ENCODE measurements around the gene DAPK1.

DAPK1 gene

DNA sequence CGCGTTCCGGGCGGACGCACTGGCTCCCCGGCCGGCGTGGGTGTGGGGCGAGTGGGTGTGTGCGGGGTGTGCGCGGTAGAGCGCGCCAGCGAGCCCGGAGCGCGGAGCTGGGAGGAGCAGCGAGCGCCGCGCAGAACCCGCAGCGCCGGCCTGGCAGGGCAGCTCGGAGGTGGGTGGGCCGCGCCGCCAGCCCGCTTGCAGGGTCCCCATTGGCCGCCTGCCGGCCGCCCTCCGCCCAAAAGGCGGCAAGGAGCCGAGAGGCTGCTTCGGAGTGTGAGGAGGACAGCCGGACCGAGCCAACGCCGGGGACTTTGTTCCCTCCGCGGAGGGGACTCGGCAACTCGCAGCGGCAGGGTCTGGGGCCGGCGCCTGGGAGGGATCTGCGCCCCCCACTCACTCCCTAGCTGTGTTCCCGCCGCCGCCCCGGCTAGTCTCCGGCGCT lies at the start of gene DAPK1:
TSS of gene DAPK1 (plus strand) at position 264 of the 442 bp plus-strand sequence. CDS start 1,211 bp downstream, outside the sequence.
- no peak for DNase-seq

DNA sequence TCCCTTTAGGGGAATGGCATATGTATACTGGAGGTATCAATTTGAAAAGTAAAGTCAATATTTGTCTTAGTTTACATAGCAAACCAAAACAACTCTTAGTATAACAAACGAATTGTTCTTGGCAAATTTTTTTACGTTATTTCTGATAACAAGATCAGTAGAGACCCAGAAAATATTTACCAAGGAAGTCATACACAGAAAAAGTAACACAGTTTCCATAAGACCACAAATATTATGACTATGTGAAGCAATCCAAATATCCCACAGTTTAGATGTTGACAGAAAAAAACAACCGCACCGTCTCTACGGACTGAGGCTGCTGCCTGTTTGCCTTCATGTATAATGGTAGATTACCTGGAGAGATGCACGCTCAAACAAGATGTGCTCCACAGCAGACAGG lies 46.5 kb upstream of the DAPK1 start:
- DNase-seq = no peak

DNA sequence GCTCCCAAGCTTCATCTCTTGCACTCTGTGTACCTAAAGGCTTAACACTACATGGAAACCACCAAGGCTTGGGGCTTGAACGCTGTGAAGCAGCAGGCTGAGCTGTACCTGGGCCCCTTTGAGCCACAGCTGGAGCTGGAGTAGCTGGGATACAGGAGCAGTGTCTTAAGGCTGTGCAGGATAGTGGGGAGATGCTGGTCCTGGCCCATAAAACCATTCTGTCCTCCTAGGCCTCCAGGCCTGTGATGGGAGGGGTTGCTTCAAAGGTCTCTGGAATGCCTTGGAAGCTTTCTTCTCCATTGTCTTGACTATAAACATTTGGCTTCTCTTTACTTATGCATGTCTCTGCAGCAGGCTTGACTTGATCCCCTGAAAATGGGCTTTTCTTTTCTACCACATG lies 42.3 kb upstream of the DAPK1 start:
- no peak for DNase-seq

DNA sequence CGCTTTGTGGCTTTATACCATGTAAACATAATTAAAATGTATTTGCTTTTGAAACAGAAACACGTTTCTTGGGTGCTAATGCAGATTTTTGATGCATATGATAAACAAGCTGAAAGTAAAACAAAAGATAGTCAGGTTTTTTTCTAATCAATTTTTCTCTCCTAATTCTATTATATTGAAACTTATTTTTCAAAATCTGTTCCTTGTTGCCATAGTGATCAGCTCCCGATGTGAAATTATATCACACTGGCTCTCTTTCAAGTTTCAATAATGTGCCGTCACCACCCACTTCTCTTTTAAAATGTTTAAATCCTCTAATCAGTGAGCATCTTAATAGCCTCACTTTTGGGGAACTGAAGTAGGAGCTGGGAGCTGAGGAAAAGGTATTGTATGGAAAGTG lies 36.4 kb upstream of the DAPK1 start:
- DNase-seq = no peak

DNA sequence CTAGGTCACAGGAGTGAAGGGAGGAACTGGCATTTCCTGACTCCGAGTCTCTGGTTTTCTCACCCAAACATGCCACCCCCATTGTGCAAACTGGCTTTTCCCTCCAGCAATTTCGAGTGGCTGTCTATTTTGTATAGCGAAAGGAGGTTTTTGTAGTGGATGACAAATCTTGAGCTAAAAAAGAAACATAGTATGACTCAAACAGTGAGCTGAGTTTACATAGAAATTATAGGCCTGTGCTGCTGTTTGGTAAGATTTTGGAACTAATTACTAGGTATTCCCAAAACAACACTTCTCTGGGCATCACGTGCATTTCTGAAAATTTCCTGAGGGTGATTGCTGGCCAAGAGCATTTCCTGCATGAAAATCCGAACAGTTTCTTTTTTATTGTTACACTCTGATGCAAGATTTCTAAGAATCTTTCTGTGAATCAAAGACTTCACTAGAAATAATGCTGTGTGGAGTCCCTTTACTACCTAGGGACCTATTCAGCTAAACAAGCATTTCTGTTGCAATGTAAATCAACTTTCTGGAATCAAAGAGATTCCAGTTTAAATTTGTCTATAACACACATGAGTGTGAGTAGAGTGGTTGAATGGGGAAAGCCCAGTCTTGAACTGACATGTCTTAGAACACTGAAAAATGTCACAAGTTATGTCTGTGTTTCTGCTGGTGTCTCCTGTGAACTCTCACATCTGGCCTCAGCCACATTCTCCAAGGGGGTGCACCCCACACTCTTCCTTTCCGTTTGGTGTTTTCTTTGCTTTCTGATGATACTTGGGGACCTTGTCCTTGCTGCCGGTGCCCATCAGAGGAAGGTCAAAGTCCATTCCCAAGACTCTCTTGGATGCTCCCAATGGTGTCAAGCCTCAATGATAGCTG lies 33.3 kb upstream of the DAPK1 start:
- DNase-seq = no peak

DNA sequence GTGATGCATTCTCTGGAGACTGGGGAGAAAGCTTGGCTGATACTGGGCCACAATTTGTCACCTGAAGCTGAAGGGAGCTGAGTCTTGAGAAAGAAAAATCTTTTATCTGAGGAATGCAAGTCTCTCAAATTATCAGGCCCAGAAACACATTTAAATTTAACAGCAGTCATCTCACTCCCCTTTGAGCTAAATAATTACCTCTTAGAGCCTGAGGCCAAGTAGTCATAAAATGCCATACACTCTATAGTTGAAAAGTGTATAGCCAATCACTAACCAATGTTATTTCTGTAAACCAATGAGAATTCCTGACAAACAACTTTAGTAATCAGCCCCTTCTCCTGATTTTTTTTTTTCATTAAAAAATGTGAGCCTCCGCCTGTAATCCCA lies 32.7 kb upstream of the DAPK1 start:
- DNase-seq = no peak

DNA sequence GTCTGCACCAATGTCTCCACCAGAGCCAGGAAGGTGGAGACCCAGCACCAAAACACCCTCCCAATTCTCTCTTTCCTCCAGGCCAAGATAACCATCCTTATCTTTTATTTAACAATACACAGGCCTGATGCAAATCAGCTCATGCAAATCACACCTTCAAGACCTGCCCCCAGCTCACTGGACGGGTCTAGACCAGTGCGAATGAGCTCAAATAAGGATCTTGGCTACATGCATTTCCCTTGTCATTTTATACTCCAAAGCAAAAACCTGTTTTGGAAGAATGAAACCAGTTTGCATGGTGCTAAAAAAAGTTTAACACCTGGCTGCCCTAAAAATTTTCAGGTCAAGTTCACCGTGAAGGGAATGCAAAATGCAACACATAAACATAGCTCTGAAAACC lies 31.9 kb upstream of the DAPK1 start:
- no peak for DNase-seq

DNA sequence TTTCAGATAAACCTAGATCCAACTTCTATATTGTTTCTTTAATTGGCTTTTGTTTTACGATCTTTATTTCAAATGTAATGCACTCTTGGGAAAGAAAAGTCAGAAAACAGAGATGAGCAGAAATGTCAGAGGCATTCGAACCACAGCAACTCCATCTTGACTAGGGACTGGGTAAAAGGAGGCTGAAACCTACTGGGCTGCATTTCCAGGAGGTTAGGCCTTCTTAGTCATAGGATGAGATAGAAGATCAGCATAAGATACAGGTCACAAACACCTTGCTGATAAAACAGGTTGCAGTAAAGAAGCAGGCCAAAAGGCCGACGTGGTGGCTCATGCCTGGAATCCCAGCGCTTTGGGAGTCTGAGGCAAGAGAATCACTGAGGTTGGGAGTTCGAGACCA lies 30.5 kb upstream of the DAPK1 start:
- no peak for DNase-seq

DNA sequence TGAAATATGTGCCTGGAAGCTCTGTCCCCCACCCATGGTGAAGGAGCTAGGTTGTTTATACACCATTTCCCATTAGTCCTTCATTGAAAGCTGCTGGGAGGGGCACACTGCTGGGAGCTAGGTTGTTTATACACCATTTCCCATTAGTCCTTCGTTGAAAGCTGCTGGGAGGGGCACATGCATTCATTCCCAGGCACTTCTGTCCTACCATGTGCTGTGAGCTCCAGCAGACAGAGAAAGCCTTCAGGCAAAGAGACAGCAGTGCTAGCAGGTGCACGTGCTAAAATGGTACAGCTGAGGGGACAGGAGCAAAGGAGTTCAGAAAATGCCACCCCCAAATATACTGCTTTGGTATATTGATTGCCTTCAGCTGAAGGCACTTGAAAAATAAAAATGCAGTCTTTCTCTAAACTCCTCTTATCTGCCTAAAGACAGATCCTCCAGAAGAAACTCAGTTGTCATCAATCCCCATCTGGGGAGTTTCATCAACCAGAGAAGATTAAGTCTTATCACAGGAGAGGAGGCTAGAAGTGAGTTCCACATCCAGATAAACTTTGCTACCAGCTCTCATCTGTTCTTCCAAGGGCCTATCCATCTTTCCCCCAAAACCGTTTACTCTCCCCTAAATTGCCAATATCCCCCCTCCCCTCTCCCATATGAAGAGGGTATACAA lies 27.7 kb upstream of the DAPK1 start:
- no peak for DNase-seq

DNA sequence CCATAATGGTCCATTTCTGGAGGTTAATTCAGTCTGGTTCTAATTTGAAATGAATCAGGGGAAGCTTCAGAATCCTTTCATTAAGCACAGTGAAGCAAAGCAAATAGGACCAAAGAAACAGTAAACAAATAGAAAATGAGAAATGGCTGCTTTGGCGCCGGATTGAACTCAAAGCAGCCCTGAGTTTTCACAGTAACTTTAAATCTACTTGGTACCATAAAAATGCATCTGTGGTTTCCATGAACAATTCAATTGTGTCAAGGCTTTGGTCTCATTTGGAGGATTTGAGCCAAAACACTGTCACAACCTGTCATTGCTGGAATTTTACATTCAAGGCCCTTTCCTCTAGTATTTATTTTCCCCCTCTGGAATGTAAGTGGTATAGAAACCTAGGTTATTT lies 25.9 kb upstream of the DAPK1 start:
- DNase-seq = no peak

DNA sequence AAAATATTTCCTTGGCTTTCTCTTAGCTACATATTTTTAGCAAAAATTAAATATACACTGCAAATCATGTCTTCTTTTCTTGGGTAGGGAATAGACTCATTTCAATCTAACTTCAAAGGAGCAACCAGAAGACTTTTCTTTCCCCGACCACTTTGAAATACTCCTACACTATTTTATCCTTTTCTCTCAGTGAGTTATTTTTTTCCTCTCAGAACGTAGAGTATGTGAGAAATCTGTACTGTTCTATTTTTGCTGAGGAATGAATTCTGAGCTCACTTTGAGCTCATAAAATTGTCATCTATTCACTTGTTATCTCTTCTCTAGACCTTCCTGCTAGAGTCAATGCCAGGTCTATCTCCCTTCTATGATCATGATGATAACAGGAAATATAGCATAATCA lies 22.2 kb upstream of the DAPK1 start:
- no peak for DNase-seq

DNA sequence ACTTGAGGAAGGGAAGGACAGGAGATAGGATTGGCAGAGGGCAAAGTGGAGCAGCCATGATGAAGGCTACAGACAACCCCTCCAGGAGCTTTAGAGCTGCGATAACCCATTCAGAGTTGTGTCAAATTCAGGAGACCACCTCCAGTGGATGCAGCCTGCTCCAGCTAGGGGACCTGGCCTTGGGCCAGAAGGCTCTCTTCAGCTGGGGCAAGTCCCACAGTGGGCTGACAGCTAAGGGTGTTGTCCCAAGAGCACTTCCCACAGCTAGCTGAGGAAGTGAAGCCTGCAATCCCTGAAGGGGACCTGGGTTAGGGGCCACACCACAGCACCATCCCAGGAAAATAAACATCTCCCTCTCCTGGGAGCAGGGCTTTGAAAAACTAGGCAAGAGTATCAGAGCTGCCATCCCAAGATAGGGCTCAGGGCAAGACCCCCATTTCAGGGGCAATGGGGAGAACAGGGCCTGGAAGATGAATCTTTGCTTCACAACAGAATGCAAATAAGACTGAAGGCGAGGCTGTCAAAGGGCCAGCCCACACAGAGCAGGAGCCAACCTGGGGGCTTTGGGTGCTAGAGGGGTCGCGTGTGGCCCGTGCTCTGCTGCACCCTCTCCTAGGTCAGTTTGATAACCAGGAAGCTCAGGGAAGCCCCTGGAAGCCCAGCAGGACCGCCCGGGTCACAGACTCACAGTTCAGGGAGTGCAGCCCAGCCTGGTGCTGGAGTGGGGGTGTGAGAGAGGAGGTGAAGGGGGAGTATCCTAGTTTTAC lies 19.3 kb upstream of the DAPK1 start:
- no peak for DNase-seq

DNA sequence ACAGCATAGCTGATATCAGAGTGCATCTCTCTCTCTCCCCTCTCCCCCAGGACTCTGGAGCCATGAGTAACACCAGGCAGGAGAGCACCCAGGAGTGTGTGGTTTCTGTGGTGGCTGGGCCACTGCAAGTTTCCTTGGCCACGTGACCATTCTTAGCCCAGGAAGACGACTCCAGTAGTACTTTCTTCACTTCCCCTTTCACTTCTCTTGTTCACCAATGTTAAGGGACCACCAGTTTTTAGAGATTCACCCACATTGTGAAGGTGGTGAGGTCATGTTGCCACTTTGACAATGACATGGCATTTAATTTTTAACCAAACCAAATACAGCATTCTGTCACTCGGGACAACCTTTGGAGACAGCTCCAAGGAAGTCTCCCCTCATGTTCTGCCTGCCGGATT lies 17.9 kb upstream of the DAPK1 start:
- DNase-seq = no peak

DNA sequence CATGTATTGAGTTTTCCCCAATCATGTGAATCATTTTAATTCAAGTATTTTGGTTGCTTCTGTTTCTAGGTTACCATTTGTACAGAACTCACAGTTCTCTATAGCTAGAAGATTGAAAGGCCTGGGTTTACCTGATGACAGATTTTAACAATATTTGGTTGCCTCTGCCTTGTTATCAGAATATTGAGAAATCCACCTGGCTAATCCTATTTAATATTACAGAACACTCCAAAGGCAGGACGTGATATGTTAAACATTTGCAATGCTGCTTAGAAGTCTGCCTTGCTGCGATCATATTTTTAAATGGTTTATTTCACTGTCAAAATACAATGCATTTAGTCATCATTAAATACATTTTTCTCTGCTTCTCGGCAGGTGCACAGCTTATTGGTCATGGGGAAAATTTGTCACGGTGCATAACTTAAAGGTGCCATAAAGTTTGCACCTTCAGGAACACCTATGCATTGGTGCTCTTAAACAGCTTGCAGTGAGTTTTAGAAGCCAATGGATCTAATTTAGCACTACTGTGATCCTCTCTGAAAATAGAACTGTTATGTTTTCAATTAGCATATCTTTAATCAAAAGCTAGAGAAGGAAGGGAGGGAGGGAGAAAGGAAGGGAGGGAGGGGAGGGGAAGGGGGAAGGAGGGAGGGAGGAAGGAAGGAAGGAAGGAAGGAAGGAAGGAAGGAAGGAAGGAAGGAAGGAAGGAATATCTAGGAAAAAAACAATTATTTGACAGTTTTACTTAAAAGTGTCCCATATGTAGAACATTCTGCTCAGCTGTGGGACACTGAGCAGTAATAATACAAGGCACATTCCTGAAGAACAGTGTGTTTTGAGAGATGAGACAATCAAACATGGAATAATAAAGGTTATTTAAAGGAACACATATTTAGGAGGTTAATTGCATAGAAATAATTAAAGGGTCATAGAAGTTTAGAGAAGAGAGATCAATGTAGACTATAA lies 15.5 kb upstream of the DAPK1 start:
- DNase-seq = no peak

DNA sequence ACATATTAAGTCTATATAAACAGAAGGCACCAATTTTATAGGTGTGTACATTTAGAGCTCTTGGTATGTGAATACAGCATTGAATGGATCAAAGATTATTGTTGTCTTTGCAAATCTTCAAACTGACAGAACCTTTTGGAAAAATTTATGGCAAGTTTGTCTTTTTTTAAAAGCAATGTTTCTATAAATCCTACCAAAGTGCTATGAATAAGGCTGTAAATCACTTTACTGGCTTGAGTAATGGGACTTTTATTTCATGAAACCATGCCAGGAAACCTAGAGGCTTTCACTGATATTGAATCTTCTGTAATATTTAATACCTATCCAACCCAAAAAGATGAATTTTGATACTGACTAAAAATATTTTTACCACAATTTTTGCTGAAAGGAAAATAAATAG lies 7.4 kb upstream of the DAPK1 start:
- no peak for DNase-seq

DNA sequence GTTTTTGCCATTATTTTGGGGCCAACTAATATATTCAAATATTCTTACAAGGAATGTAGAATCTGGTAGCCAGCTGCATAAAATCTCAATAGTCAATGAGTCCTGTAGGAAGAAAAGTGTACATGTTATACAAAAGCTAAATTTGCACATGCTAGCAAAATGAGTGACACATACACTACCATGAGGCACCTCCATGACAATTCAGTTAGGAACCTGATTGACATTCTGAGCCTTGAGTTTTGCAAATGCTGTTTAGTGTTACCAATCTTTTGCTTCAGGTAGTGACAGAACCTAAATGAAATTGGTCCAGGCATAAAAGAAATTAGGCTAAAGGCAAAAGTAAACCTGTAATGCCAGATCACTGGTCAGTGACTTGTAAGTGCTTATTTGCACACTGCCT lies 6.8 kb upstream of the DAPK1 start:
- DNase-seq = no peak

DNA sequence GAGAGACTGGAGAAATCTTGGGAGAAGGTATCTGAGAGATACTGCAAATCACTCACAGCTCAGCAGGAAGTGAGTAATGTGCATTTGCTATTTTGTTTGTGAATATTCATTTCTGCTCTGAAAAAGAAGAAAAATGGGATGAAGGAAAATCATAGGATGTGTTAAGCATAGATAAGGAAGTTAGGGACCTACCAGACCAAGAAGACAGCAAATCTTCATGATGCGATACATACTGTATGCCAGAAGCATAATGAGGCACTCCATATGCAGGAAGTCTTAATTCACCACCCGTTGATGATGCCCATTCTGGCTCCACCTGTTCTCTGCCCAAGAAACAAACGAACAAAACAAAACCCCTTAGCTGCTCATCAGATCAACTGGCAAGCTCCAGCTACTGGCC lies 6.1 kb upstream of the DAPK1 start:
- no peak for DNase-seq

DNA sequence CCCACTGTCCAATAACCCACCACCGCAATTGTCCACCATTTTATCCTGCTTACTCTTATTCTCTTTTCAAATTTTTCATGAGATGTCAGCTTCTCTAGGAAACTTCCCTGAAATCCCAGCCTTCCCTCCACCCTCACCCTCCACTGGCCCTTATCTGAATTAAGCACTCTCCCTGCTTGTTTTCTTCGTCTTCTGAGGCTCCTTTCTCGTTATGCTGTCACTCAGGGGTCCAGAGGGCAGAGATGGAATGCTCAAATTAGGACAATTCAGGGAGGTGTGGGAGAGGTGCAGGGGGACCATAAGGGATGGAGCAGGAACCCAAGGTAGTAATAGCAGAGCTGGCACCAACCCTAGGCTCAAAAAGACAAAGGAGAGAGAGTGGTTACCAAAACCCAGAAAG lies 5.0 kb upstream of the DAPK1 start:
- no peak for DNase-seq

DNA sequence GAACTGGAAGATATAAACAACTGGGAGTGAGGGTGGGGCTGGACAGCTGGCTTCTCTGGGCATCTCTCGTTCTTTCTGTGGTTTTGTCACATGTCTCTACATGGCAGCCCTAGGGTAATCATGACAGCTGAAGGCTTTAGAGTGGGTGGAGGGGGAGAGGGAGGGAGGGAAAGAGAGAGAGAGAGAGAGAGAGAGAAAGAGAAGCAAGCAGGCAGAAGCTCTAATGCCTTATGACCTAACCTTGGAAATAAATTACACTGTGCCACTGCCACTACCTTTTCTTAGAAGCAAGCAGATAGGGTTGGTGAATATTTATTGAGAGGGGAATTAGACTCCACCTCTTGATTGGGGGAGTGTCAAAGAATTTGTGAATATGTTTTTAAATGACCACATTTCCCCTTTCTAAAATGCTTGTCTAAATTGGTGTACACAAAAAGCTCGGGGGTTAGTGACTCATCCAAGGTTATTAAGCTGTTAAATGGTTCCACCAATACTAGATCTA lies 2.6 kb upstream of the DAPK1 start:
- DNase-seq = no peak

DNA sequence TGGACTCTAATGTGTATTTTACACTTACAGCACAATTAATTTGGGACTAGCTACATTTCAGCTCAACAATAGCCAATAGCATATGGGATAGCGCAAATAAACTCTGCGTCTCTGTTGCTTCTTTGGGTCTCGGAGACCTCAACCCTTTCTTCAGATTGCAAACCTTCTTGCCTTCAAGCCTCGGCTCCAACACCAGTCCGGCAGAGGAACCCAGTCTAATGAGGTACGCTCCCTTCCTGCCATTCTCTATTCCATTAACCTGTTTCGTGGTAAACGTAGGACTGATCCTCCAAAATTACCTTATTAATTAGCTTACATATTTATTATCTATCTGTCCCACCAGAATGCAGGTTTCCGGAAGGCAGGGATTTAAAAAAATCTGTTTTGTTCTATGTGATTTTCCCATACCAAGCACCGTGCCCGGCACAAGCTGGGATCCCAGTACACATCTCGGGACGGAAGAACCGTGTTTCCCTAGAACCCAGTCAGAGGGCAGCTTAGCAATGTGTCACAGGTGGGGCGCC lies 525 bp upstream of the DAPK1 start:
- DNase-seq = no peak

DNA sequence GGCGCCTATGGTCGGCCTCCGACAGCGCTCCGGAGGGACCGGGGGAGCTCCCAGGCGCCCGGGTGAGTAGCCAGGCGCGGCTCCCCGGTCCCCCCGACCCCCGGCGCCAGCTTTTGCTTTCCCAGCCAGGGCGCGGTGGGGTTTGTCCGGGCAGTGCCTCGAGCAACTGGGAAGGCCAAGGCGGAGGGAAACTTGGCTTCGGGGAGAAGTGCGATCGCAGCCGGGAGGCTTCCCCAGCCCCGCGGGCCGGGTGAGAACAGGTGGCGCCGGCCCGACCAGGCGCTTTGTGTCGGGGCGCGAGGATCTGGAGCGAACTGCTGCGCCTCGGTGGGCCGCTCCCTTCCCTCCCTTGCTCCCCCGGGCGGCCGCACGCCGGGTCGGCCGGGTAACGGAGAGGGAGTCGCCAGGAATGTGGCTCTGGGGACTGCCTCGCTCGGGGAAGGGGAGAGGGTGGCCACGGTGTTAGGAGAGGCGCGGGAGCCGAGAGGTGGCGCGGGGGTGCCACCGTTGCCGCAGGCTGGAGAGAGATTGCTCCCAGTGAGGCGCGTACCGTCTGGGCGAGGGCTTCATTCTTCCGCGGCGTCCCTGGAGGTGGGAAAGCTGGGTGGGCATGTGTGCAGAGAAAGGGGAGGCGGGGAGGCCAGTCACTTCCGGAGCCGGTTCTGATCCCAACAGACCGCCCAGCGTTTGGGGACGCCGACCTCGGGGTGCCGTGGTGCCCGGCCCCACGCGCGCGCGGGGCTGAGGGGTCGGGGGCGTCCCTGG lies 561 bp downstream of the DAPK1 start:
- no peak for DNase-seq
